Thyroid gland (tissue), 4 donors: ENCODE data around the gene DCP2.

Source experiments
- POLR2A ChIP-seq, 2 donors: fragments of 450-650 bp; IDR thresholded peaks; one replicate each; pipeline ENCODE4 v1.6.1; 2017; ENCODE audit warnings: antibody characterized with exemption in 2 of 2, mild to moderate bottlenecking in 2 of 2, moderate library complexity in 1 of 2
- TF ChIP-seq, protein P1 (sequence below), 6 experiments: fragments of 200-600 bp in 3 of 6; fragments of 450-650 bp in 3 of 6; sonication (generic) in 3 of 6; IDR thresholded peaks; one replicate each; pipeline ENCODE4 v1.5.1; 2016 to 2019; ENCODE audit warnings: antibody characterized with exemption in 6 of 6, mild to moderate bottlenecking in 2 of 6, inconsistent platforms in 1 of 6, moderate library complexity in 1 of 6

DNA sequence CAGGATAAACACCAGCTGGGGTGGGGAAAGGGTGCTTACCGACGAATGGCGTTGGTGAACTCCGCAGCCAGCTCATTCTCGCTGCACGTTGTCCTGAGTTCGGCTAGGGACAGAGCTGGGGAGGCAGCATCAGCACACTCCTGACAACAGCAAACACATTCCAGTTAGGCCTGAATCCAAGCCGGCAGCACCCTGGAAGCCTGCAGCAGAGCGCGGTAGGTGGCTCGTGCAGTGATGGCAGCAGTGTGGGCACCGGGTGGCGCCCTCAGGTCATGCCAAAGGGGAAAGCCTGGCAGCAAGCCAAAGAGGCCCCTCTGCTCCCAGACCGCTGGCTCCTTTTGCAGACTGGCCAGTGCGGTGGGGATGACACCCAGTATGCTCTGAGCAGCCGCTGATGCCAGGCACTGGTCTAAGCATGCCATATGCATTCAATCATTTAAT, 66.9 kb downstream of the DCP2 start:
- TF ChIP-seq, protein P1, sequence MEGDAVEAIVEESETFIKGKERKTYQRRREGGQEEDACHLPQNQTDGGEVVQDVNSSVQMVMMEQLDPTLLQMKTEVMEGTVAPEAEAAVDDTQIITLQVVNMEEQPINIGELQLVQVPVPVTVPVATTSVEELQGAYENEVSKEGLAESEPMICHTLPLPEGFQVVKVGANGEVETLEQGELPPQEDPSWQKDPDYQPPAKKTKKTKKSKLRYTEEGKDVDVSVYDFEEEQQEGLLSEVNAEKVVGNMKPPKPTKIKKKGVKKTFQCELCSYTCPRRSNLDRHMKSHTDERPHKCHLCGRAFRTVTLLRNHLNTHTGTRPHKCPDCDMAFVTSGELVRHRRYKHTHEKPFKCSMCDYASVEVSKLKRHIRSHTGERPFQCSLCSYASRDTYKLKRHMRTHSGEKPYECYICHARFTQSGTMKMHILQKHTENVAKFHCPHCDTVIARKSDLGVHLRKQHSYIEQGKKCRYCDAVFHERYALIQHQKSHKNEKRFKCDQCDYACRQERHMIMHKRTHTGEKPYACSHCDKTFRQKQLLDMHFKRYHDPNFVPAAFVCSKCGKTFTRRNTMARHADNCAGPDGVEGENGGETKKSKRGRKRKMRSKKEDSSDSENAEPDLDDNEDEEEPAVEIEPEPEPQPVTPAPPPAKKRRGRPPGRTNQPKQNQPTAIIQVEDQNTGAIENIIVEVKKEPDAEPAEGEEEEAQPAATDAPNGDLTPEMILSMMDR (IDR thresholded peaks at IDR 0.05): peak in 3 of 6 experiments; percentile 37 to 41 (median 39)
- no peak for TF ChIP-seq POLR2A (IDR thresholded peaks at IDR 0.05)
